PC-9 (cell line): ENCODE measurements around the gene PAX7. TPM values are rescaled to one million over a fixed set of nuclear protein-coding genes. Genes with fewer than 3 reads are reported as not detected.

Source experiments
- BruUV-seq: library from RNA; stranded (reverse); fragments of 400-500 nt; replicated peaks from 2 replicates; lab custom pipeline; 2021; lab: Mats Ljungman, UMichigan
- CTCF ChIA-PET: fragments of 300-600 bp; sonication (Branson Sonifier 250); formaldehyde crosslinking; loops from one replicate; lab custom pipeline; 2022; ENCODE audit warnings: antibody characterized with exemption; lab: Charles Lee
- POLR2A ChIA-PET: fragments of 300-600 bp; sonication (Branson Sonifier 250); formaldehyde crosslinking; loops from one replicate; lab custom pipeline; 2022; ENCODE audit warnings: antibody characterized with exemption; ENCODE audit not compliant: unreplicated experiment; lab: Charles Lee
- DNase-seq, 2 experiments: peaks; one replicate each; pipeline versions ENCODE4 v3.0.0 to v3.0.0-alpha.2; 2015 to 2022; ENCODE audit warnings: mixed read lengths in 1 of 2
- H2AFZ ChIP-seq: fragments of 200-600 bp; sonication (generic); 2 replicates; pipeline ENCODE4 v1.8.1; 2017; ENCODE audit warnings: antibody characterized with exemption
- H3F3A ChIP-seq: fragments of 200-600 bp; sonication (generic); 2 replicates; pipeline ENCODE4 v1.8.1; 2017; ENCODE audit warnings: antibody characterized with exemption, mild to moderate bottlenecking, low read depth; ENCODE audit not compliant: insufficient read depth
- H3K27ac ChIP-seq: fragments of 200-600 bp; sonication (generic); 2 replicates; pipeline ENCODE4 v1.6.1; 2016; ENCODE audit warnings: mixed run types
- H3K27me3 ChIP-seq: fragments of 200-600 bp; sonication (generic); 2 replicates; pipeline ENCODE4 v1.6.1; 2016; ENCODE audit warnings: low read depth, mixed run types; ENCODE audit not compliant: insufficient read depth
- H3K36me3 ChIP-seq: fragments of 200-600 bp; sonication (generic); 2 replicates; pipeline ENCODE4 v1.6.1; 2016; ENCODE audit warnings: low read depth, mixed run types
- H3K4me1 ChIP-seq: fragments of 200-600 bp; sonication (generic); replicated peaks from 2 replicates; pipeline ENCODE4 v1.6.1; 2016; ENCODE audit warnings: mixed run types; ENCODE audit not compliant: insufficient read depth
- H3K4me2 ChIP-seq: fragments of 200-600 bp; sonication (generic); 2 replicates; pipeline ENCODE4 v1.6.1; 2017; ENCODE audit warnings: mixed run types
- H3K4me3 ChIP-seq: fragments of 200-600 bp; sonication (generic); 2 replicates; pipeline ENCODE4 v1.6.1; 2016; ENCODE audit warnings: mixed run types
- H3K79me2 ChIP-seq: fragments of 200-600 bp; sonication (generic); 2 replicates; pipeline ENCODE4 v1.6.1; 2017; ENCODE audit warnings: low read depth, mixed run types
- H3K9me2 ChIP-seq: fragments of 200-600 bp; sonication (generic); 2 replicates; pipeline ENCODE4 v1.8.1; 2017; ENCODE audit warnings: mild to moderate bottlenecking; ENCODE audit not compliant: insufficient read depth
- H3K9me3 ChIP-seq: fragments of 200-600 bp; sonication (generic); 2 replicates; pipeline ENCODE4 v1.8.1; 2016; ENCODE audit warnings: low read depth; ENCODE audit not compliant: insufficient read depth
- H4K20me1 ChIP-seq: fragments of 200-600 bp; sonication (generic); 2 replicates; pipeline ENCODE4 v1.8.1; 2017; ENCODE audit not compliant: insufficient read depth
- CTCF ChIP-seq: fragments of 200-600 bp; sonication (generic); conservative IDR thresholded peaks from 2 replicates; pipeline ENCODE4 v1.6.1; 2017; ENCODE audit warnings: mixed run types, antibody characterized with exemption, mild to moderate bottlenecking, moderate library complexity
- EZH2 ChIP-seq: fragments of 200-600 bp; sonication (generic); IDR thresholded peaks from 2 replicates; pipeline ENCODE4 v1.8.0; 2017; ENCODE audit warnings: antibody characterized with exemption, low read depth
- intact Hi-C: fragments of 100-400 bp; cut with micrococcal nuclease; formaldehyde crosslinking; loops from one replicate; pipeline ENCODE4 v1.10.0; 2022; ENCODE audit not compliant: unreplicated experiment
- total RNA-seq: library from RNA; stranded (reverse); gene quantifications from 2 replicates; pipeline ENCODE4 v1.2.3, GENCODE V29; 2021

The PAX7 gene
- total RNA-seq, 1 experiment from 2014 or later = not detected

GRCh38 chr1:18796950-18797349 is 166.3 kb downstream of the PAX7 start:
- no peaks in the 10 kb centered on the region for H3K9me3 ChIP-seq
- no TSS peak for BruUV-seq
- TF ChIP-seq EZH2 = no peak
- TF ChIP-seq CTCF = no peak
- CTCF ChIA-PET = no interaction called here
- no peak overlapping the region for H3K27ac ChIP-seq
- POLR2A ChIA-PET = no interaction called here
- peaks cover 32% of the 10 kb centered on the region for H3K27me3 ChIP-seq
- no peaks in the 10 kb centered on the region for H3F3A ChIP-seq
- H3K4me3 ChIP-seq = no peak overlapping the region
- H3K9me2 ChIP-seq = no peaks in the 10 kb centered on the region
- H2AFZ ChIP-seq = no peak overlapping the region
- no peaks in the 10 kb centered on the region for H3K4me1 ChIP-seq
- intact Hi-C loops = no loop called here
- H3K36me3 ChIP-seq = no peaks in the 10 kb centered on the region
- no peaks in the 10 kb centered on the region for H4K20me1 ChIP-seq
- no peak for DNase-seq
- H3K79me2 ChIP-seq = no peaks in the 10 kb centered on the region
- H3K4me2 ChIP-seq = no peak overlapping the region

Other genes starting within 250 kb of the PAX7 start
- gene KLHDC7A, start 149.9 kb upstream of the PAX7 start, total RNA-seq = 0.20 TPM in 1 of 2 replicates, not detected in the other
- not detected in 2 replicates for gene TAS1R2, start 228.8 kb downstream of the PAX7 start, total RNA-seq